Neural cell (in vitro differentiated cells): ENCODE results near the gene LILRB5. TPM values are rescaled to one million over a fixed set of nuclear protein-coding genes. Genes with fewer than 3 reads are reported as not detected.
"Not testable (repeated sequence)": the region's sequence is repeated elsewhere in the genome, so short reads cannot be mapped to it uniquely, and the experiment has no call there.

Experiments
- H2AFZ ChIP-seq: fragments of 200-600, 300-800 bp; sonication (generic), shearing (Covaris generic); 2 replicates; pipeline ENCODE4 v1.6.0; 2014; ENCODE audit warnings: low read depth, mild to moderate bottlenecking, antibody characterized with exemption, low read length, moderate library complexity
- H3F3A ChIP-seq: fragments of 200-600 bp; shearing (Covaris generic); 2 replicates; pipeline ENCODE4 v1.6.1; 2016; ENCODE audit warnings: mild to moderate bottlenecking, moderate library complexity, mixed read lengths, antibody characterized with exemption, low read length; ENCODE audit not compliant: insufficient read depth, poor library complexity, severe bottlenecking
- H3K27ac ChIP-seq: fragments of 200-600, 300-800 bp; sonication (generic), shearing (Covaris generic); 2 replicates; pipeline ENCODE4 v1.5.1; 2014; ENCODE audit warnings: mild to moderate bottlenecking, low read length, moderate library complexity
- H3K27me3 ChIP-seq: fragments of 300-800, 200-600 bp; sonication (generic), shearing (Covaris generic); 2 replicates; pipeline ENCODE4 v1.6.0; 2014; ENCODE audit warnings: mild to moderate bottlenecking, low read depth, low read length, moderate library complexity; ENCODE audit not compliant: insufficient read depth
- H3K36me3 ChIP-seq: fragments of 300-800, 200-600 bp; sonication (generic), shearing (Covaris generic); 2 replicates; pipeline ENCODE4 v1.5.1; 2014; ENCODE audit warnings: mild to moderate bottlenecking, antibody characterized with exemption, low read length, moderate library complexity; ENCODE audit not compliant: insufficient read depth
- H3K4me2 ChIP-seq: fragments of 300-800, 200-600 bp; sonication (generic), shearing (Covaris generic); 2 replicates; pipeline ENCODE4 v1.6.0; 2014; ENCODE audit warnings: mild to moderate bottlenecking, low read length
- H3K4me3 ChIP-seq: fragments of 300-800, 200-600 bp; sonication (generic), shearing (Covaris generic); 2 replicates; pipeline ENCODE4 v1.5.1; 2014; ENCODE audit warnings: mild to moderate bottlenecking, low read length, moderate library complexity
- H3K79me2 ChIP-seq: fragments of 200-600 bp; shearing (Covaris generic); replicated peaks from 2 replicates; pipeline ENCODE4 v1.6.0; 2014; ENCODE audit warnings: mild to moderate bottlenecking, low read length, moderate library complexity; ENCODE audit not compliant: insufficient read depth
- H3K9ac ChIP-seq: fragments of 300-800, 200-600 bp; sonication (generic), shearing (Covaris generic); 2 replicates; pipeline ENCODE4 v1.6.1; 2016; ENCODE audit warnings: mild to moderate bottlenecking, low read length, mixed read lengths
- H3K9me2 ChIP-seq: fragments of 200-600 bp; shearing (Covaris generic); 2 replicates; pipeline ENCODE4 v1.6.1; 2016; ENCODE audit warnings: mild to moderate bottlenecking, low read length, mixed read lengths; ENCODE audit not compliant: insufficient read depth
- H3K9me3 ChIP-seq: fragments of 200-600, 300-800 bp; sonication (generic), shearing (Covaris generic); 2 replicates; pipeline ENCODE4 v1.6.1; 2016; ENCODE audit warnings: mild to moderate bottlenecking, mixed run types, low read length, moderate library complexity, mixed read lengths
- H4K20me1 ChIP-seq: fragments of 200-600 bp; shearing (Covaris generic); 2 replicates; pipeline ENCODE4 v1.6.1; 2016; ENCODE audit warnings: mild to moderate bottlenecking, mixed run types; ENCODE audit not compliant: insufficient read depth
- EP300 ChIP-seq: fragments of 450-650 bp; conservative IDR thresholded peaks from 2 replicates; pipeline ENCODE4 v1.6.1; 2014; ENCODE audit warnings: antibody characterized with exemption, mild to moderate bottlenecking, moderate library complexity; ENCODE audit not compliant: poor library complexity, severe bottlenecking
- EZH2 ChIP-seq: fragments of 200-600, 300-800 bp; shearing (Covaris generic), sonication (generic); IDR thresholded peaks from 2 replicates; pipeline ENCODE4 v1.6.1; 2014; ENCODE audit warnings: antibody characterized with exemption, low read length, borderline replicate concordance, mild to moderate bottlenecking; ENCODE audit not compliant: insufficient read depth, poor library complexity, severe bottlenecking
- MXI1 ChIP-seq: fragments of 450-650 bp; conservative IDR thresholded peaks from 2 replicates; pipeline ENCODE4 v1.6.1; 2014; ENCODE audit warnings: antibody characterized with exemption, mild to moderate bottlenecking; ENCODE audit not compliant: poor library complexity, severe bottlenecking
- POLR2AphosphoS5 ChIP-seq: IDR thresholded peaks from 2 replicates; pipeline ENCODE4 v1.6.1; 2012
- RAD21 ChIP-seq: fragments of 450-650 bp; conservative IDR thresholded peaks from 2 replicates; pipeline ENCODE4 v1.6.1; 2014; ENCODE audit warnings: antibody characterized with exemption, mild to moderate bottlenecking, moderate library complexity
- SMC3 ChIP-seq: fragments of 450-650 bp; conservative IDR thresholded peaks from 2 replicates; pipeline ENCODE4 v1.6.1; 2014; ENCODE audit warnings: antibody characterized with exemption, mild to moderate bottlenecking, moderate library complexity; ENCODE audit not compliant: poor library complexity
- TAF1 ChIP-seq: IDR thresholded peaks from 2 replicates; pipeline ENCODE4 v1.6.1; 2012; ENCODE audit warnings: low read depth
- polyA plus RNA-seq: library from polyadenylated mRNA; depleted of rRNA; stranded (reverse); fragments of >200 nt; gene quantifications from 2 replicates; pipeline ENCODE4 v1.2.3, GENCODE V29; 2014
- TF ChIP-seq, protein P1 (sequence below): IDR thresholded peaks from 2 replicates; pipeline ENCODE4 v1.6.1; 2012; ENCODE audit warnings: borderline replicate concordance
- TF ChIP-seq, protein P2 (sequence below): fragments of 450-650 bp; IDR thresholded peaks from 2 replicates; pipeline ENCODE4 v1.5.1; 2014; ENCODE audit warnings: antibody characterized with exemption, mild to moderate bottlenecking, moderate library complexity; ENCODE audit not compliant: poor library complexity, severe bottlenecking

LILRB5 gene
- polyA plus RNA-seq, 1 donor from 2014 or later, result not detected

DNA sequence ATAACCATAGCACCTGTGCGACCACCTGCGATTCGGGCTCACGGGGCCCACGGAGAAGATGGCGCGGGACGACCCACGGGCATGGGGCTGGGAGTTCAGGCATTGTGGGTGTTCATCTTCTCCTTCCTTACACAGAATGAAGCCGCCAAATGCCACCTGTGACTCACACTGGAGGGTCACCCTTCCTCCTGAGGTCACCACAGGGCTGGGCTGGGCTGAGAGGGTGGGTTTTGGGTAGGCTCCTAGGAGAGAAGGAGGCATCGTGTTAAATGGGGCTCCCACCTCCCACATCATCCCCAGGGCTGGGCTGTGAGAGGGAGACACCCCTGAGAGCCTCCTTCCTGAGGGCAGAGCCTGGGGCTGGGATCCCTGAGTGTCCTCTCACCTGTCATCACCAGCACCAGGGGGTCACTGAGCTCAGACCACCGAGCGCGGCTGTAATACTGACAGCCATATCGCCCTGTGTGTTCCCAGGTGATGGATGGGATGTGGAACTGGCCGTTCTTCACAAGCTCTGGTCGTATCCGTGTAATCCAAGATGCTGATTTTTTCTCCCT is 22.4 kb upstream of the LILRB5 start:
- H3K9me2 ChIP-seq, result no peaks in the 10 kb centered on the region
- H3K27ac ChIP-seq, result no peak overlapping the region

DNA sequence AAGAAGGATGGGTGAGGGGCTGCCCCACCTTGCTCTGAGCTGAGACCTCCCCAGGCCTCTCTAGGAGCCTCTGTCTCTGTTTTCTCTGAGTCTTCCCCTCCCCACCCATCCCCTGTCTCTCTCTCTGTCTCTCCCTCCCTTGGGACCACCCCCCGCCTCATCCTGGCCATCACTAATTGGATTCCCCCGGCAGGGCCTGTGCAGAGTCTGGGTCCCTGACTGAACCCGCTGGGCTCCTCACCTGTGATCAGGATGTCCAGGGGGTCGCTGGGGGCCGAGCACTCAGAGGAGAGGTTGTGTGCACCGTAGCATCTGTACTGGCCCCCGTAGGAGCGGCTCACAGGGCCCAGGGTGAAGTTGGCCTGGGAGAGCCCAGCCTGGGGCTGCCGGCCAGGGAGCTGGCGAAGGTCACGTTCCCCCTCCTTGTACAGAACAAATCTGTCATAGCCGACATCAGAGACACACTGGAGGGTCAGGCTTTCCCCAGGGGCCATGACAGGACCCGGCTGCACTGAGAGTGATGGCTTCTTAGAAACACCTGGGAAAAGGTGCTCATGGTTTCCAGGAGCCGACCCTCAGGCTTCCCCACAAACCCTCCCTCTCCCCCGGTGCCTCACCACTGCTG is 21.6 kb upstream of the LILRB5 start:
- not testable (repeated sequence) for H3K79me2 ChIP-seq, H3F3A ChIP-seq, H3K27ac ChIP-seq

More for the DNA sequence above, 22.4 kb upstream of the LILRB5 start:
- no peaks in the 10 kb centered on the region for H4K20me1 ChIP-seq
- no peak overlapping the region for H3K4me2 ChIP-seq
- no peak overlapping the region for H3K9ac ChIP-seq
- H3F3A ChIP-seq, result no peaks in the 10 kb centered on the region
- no peak overlapping the region for H2AFZ ChIP-seq
- no peaks in the 10 kb centered on the region for H3K9me3 ChIP-seq
- H3K4me3 ChIP-seq, result no peak overlapping the region
- no peaks in the 10 kb centered on the region for H3K36me3 ChIP-seq
- no peak for TF ChIP-seq MXI1
- TF ChIP-seq POLR2AphosphoS5, result no peak
- no peak for TF ChIP-seq RAD21
- TF ChIP-seq, protein P1, sequence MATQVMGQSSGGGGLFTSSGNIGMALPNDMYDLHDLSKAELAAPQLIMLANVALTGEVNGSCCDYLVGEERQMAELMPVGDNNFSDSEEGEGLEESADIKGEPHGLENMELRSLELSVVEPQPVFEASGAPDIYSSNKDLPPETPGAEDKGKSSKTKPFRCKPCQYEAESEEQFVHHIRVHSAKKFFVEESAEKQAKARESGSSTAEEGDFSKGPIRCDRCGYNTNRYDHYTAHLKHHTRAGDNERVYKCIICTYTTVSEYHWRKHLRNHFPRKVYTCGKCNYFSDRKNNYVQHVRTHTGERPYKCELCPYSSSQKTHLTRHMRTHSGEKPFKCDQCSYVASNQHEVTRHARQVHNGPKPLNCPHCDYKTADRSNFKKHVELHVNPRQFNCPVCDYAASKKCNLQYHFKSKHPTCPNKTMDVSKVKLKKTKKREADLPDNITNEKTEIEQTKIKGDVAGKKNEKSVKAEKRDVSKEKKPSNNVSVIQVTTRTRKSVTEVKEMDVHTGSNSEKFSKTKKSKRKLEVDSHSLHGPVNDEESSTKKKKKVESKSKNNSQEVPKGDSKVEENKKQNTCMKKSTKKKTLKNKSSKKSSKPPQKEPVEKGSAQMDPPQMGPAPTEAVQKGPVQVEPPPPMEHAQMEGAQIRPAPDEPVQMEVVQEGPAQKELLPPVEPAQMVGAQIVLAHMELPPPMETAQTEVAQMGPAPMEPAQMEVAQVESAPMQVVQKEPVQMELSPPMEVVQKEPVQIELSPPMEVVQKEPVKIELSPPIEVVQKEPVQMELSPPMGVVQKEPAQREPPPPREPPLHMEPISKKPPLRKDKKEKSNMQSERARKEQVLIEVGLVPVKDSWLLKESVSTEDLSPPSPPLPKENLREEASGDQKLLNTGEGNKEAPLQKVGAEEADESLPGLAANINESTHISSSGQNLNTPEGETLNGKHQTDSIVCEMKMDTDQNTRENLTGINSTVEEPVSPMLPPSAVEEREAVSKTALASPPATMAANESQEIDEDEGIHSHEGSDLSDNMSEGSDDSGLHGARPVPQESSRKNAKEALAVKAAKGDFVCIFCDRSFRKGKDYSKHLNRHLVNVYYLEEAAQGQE, result no peak
- TF ChIP-seq TAF1, result no peak
- TF ChIP-seq, protein P2, sequence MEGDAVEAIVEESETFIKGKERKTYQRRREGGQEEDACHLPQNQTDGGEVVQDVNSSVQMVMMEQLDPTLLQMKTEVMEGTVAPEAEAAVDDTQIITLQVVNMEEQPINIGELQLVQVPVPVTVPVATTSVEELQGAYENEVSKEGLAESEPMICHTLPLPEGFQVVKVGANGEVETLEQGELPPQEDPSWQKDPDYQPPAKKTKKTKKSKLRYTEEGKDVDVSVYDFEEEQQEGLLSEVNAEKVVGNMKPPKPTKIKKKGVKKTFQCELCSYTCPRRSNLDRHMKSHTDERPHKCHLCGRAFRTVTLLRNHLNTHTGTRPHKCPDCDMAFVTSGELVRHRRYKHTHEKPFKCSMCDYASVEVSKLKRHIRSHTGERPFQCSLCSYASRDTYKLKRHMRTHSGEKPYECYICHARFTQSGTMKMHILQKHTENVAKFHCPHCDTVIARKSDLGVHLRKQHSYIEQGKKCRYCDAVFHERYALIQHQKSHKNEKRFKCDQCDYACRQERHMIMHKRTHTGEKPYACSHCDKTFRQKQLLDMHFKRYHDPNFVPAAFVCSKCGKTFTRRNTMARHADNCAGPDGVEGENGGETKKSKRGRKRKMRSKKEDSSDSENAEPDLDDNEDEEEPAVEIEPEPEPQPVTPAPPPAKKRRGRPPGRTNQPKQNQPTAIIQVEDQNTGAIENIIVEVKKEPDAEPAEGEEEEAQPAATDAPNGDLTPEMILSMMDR, result no peak
- TF ChIP-seq SMC3, result no peak
- TF ChIP-seq EP300, result no peak
- TF ChIP-seq EZH2, result no peak
- no peaks in the 10 kb centered on the region for H3K27me3 ChIP-seq
- H3K79me2 ChIP-seq, result no peaks in the 10 kb centered on the region

GRCh38 chr19:54278056-54278455 is 21.0 kb upstream of the LILRB5 start:
- not testable (repeated sequence) for H3K4me3 ChIP-seq, H3K27ac ChIP-seq, H3K79me2 ChIP-seq, H3K27me3 ChIP-seq, H3K9ac ChIP-seq, H3K4me2 ChIP-seq, H3F3A ChIP-seq, H3K9me3 ChIP-seq, H4K20me1 ChIP-seq, H2AFZ ChIP-seq, H3K9me2 ChIP-seq, H3K36me3 ChIP-seq

More for the DNA sequence above, 21.6 kb upstream of the LILRB5 start:
- H3K36me3 ChIP-seq, H2AFZ ChIP-seq, H3K4me2 ChIP-seq, H3K9me3 ChIP-seq, H3K9me2 ChIP-seq, H3K4me3 ChIP-seq, H4K20me1 ChIP-seq, H3K9ac ChIP-seq, H3K27me3 ChIP-seq: not testable (repeated sequence)

GRCh38 chr19:54277111-54277615 is 20.1 kb upstream of the LILRB5 start:
- H3K27ac ChIP-seq, H3K4me3 ChIP-seq, H3K9ac ChIP-seq, H3K4me2 ChIP-seq, H3F3A ChIP-seq, H4K20me1 ChIP-seq, H2AFZ ChIP-seq, H3K36me3 ChIP-seq, H3K9me3 ChIP-seq, H3K27me3 ChIP-seq, H3K79me2 ChIP-seq, H3K9me2 ChIP-seq: not testable (repeated sequence)
